ENCODE measurements around the gene PLEKHO2. TPM values are rescaled to one million over a fixed set of nuclear protein-coding genes. Genes with fewer than 3 reads are reported as not detected.
A peak's percentile ranks its signal among the peaks of the same experiment; 100 is the strongest.

Gene PLEKHO2
- total RNA-seq, 5 donors from 2014 or later (not counting 1 experiment from before 2014, with no cell fraction given): 9.2 to 22.7 (median 17.1) TPM

DNA sequence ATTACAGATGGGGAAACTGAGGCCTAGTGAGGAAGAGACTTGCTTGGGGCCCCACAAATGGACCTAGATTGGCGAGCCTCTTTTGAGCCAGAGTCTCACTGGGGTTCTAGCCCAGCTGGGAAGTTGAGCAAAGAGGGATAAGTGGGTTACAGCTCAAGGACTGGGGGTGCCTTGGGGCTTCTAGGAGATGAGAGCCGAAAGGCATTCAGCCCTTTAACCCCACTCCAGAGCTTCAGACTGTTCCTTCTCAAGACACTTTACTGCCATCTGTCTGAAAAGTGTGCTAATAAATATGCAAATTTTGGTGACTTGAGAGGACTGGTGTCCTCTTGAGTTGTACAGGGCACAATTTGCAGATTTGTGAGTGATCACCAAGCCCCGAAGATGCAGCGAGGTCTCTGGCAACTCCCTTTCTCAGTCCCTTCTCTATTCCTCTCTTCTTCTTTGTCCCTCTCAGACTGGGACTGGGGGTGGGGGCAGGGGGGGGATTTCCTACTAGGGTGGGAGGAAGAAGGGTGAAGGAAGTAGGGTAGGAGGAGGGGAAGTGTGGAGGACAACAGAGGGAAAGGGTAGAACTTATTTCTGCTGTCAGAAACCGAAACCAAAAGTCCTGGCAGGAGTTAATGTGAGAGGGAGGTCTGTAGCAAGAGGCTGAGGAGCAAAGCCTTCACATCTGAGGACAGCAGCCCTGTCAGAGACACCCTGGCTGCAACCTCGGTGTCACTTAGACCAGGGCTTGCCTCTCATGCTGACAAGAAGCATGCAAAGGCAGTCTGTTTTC, 53.8 kb downstream of the PLEKHO2 start:
- peaks cover 52 to 71% of the 10 kb centered on the region in 2 experiments for H3K4me1 ChIP-seq (ENCODE audit: control insufficient read depth in 1 of 2, extremely low read depth in 1 of 2, insufficient read depth in 2 of 2, low read length in 2 of 2)

DNA sequence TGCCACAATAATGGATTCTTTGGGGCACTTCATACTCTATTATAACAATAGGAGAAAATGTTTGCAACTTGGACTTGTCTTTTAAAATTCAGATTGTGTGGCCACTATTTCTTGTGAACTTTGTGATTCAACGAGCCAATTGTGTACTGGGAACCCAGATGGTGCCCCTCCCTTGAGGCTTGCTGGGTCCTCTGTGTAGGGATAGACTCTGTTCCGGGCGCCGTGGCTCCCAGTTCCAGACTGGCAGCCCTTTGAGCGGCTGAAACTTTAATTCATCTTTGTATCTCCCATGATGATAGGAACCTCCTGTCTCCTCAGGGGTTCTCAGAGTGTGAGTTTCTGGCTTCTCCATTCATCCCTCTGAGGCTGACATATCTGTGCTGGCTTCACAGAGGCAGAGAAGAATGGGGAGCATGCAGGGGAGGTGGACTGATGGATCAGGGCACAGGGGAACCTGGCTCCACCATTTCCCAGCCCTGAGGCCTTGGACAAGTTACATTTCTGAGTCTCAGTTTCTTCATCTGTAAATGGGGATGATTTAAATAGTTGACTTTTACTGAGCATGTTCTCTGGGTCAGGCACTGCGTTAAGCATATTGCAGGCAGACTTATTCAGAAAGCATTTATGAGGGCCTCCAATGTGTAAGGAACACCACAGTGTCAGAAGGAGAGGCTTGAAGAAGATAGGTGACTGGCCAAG, 54.8 kb downstream of the PLEKHO2 start:
- ChIA-PET POLR2A (interaction anchor here in 1 of 2 donors (0.6 kb wide), 1 partner anchor 74 kb away, joined by 3 read pairs; no protein-coding TSS in a partner anchor), CTCF (interaction anchor here in 1 of 2 donors (0.6 kb wide), 1 partner anchor 76 kb away, joined by 3 read pairs; no protein-coding TSS in a partner anchor)
- Histone ChIP-seq H3K27ac (ENCODE audit: low read length) (peak overlapping the region; percentile 82), H3K4me3 (ENCODE audit: control insufficient read depth in 1 of 2, extremely low read depth in 1 of 2, low read length in 1 of 2) (no peak overlapping the region), H3K27me3 (replicated peaks in 1 of 2; ENCODE audit: control insufficient read depth in 2 of 2, extremely low read depth in 1 of 2, insufficient read depth in 2 of 2, low read length in 1 of 2) (no peaks in the 10 kb centered on the region), H3K9me3 (no peaks in the 10 kb centered on the region), H3K36me3 (ENCODE audit: control insufficient read depth in 2 of 2, extremely low read depth in 1 of 2, insufficient read depth in 1 of 2, low read length in 1 of 2) (peaks cover 0 to 3% of the 10 kb centered on the region in 2 donors), H3K4me1 (ENCODE audit: control insufficient read depth in 1 of 2, extremely low read depth in 1 of 2, insufficient read depth in 2 of 2, low read length in 2 of 2) (peaks cover 45 to 65% of the 10 kb centered on the region in 2 experiments)
- DNase-seq (no peak), ATAC-seq (replicated peaks in 1 of 4) (no peak)
- 92% methylated on average over 2 of the region's 6 CpGs for WGBS (ENCODE audit: insufficient coverage)
- H3K4me1 Mint-ChIP-seq: peaks cover 60 to 74% (median 66%) of the 10 kb centered on the region in 3 donors
- peaks cover 0 to 7% (median 2%) of the 10 kb centered on the region in 3 donors for H3K9me3 Mint-ChIP-seq
- H3K4me3 Mint-ChIP-seq: peak overlapping the region; percentile 81 to 97 (median 82)
- H3K27me3 Mint-ChIP-seq: no peaks in the 10 kb centered on the region
- H3K36me3 Mint-ChIP-seq: peaks cover 11% of the 10 kb centered on the region
- H3K27ac Mint-ChIP-seq: peak overlapping the region; percentile 97

More for the DNA sequence above, 53.8 kb downstream of the PLEKHO2 start:
- ChIA-PET POLR2A (interaction anchor here in 1 of 2 donors (0.5 to 1.6 kb wide), 2 partner anchors 55 to 428 kb away, joined by 3 to 7 read pairs; no protein-coding TSS in a partner anchor), CTCF (interaction anchor here (0.5 to 2.9 kb wide), 15 partner anchors 14 to 195 kb away, joined by 3 to 42 read pairs (median 5); partner anchors contain the start of gene PIF1 (in 1 of the 2))
- H3K4me1 Mint-ChIP-seq: peaks cover 66 to 79% (median 72%) of the 10 kb centered on the region in 3 donors
- ATAC-seq (replicated peaks in 1 of 4): peak in 2 of 4 experiments; percentile 3 to 4
- Histone ChIP-seq H3K27me3 (replicated peaks in 1 of 2; ENCODE audit: control insufficient read depth in 2 of 2, extremely low read depth in 1 of 2, insufficient read depth in 2 of 2, low read length in 1 of 2) (no peaks in the 10 kb centered on the region), H3K36me3 (ENCODE audit: control insufficient read depth in 2 of 2, extremely low read depth in 1 of 2, insufficient read depth in 1 of 2, low read length in 1 of 2) (peaks cover 0 to 3% of the 10 kb centered on the region in 2 donors), H3K4me3 (ENCODE audit: control insufficient read depth in 1 of 2, extremely low read depth in 1 of 2, low read length in 1 of 2) (peak overlapping the region; percentile 48 to 51), H3K9me3 (no peaks in the 10 kb centered on the region), H3K27ac (ENCODE audit: low read length) (peak overlapping the region; percentile 82)
- peak overlapping the region; percentile 81 to 97 (median 82) for H3K4me3 Mint-ChIP-seq
- no peaks in the 10 kb centered on the region for H3K9me3 Mint-ChIP-seq
- peak in 16 of 35 experiments; percentile 8 to 72 (median 24) for DNase-seq
- 4% methylated on average over 3 of the region's 6 CpGs for WGBS (ENCODE audit: insufficient coverage)
- H3K27ac Mint-ChIP-seq: peak overlapping the region; percentile 97
- no peaks in the 10 kb centered on the region for H3K27me3 Mint-ChIP-seq
- peaks cover 5% of the 10 kb centered on the region for H3K36me3 Mint-ChIP-seq

DNA sequence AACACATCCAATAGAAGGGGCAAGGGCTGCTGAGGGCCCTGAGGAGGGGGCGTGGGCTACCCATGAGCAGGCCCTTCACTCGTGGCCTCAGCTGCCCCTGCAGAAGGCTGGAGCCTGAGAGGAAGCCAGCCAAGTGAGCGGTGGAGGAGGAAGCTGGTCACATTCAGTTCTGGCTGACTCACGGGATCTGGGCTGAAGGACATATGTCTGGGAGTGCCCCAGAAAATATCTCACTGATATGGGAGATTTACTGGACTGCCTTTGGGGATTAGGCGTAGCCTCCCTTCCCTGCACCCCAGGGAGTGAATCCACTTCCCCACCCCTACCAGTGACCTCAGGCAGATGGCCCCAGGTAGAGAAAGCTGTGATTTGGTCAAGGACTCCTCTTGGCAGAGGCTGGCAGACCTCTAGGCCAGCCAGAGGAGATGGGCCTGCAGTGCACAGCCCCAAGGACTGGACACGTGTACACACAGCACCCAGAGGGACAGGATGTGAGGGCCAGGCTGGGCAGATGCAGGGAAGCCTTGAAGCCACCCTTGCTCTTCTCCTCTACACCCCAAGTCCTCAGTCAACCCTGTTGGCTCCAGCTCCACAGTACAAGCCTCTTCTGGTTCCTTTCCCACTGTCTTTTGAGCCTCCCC, 55.8 kb downstream of the PLEKHO2 start:
- POLR2A ChIA-PET: no interaction called here

DNA sequence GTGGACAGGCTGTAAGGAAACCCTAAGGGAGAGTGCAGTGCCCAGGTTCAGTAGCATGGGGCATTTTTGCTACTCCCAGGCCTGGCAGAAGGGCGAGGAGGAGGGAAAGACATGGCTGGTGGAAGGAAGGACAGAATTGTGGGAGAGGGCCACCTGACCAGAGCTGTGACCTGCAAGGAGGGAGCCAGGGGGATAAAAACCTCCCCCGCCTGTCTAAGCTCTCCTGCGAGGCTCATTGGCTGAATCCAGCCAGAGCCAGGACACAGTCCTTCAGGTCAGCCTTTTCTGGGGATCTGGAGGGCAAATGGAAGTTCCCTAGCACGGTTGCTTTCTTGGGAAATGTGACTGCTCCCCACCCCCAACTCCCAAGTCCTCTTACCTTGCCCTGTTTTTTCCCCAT, 56.7 kb downstream of the PLEKHO2 start:
- CTCF ChIA-PET: no interaction called here
- Mint-ChIP-seq H3K27ac (peak overlapping the region; percentile 66 to 97), H3K27me3 (no peaks in the 10 kb centered on the region), H3K4me3 (no peak overlapping the region), H3K36me3 (peaks cover 11% of the 10 kb centered on the region), H3K9me3 (peaks cover 0 to 7% (median 2%) of the 10 kb centered on the region in 3 donors), H3K4me1 (peaks cover 60 to 73% (median 66%) of the 10 kb centered on the region in 3 donors)
- 90% methylated on average over 3 of the region's 4 CpGs for WGBS (ENCODE audit: insufficient coverage)
- no peaks in the 10 kb centered on the region for H3K27me3 ChIP-seq (replicated peaks in 1 of 2; ENCODE audit: control insufficient read depth in 2 of 2, extremely low read depth in 1 of 2, insufficient read depth in 2 of 2, low read length in 1 of 2)
- POLR2A ChIA-PET: interaction anchor here in 1 of 2 donors (0.7 kb wide), 1 partner anchor 391 kb away, joined by 3 read pairs; no protein-coding TSS in a partner anchor
- no peak overlapping the region for H3K27ac ChIP-seq (ENCODE audit: low read length)
- no peak for ATAC-seq (replicated peaks in 1 of 4)
- no peak for DNase-seq
- H3K9me3 ChIP-seq: no peaks in the 10 kb centered on the region
- peaks cover 38 to 62% of the 10 kb centered on the region in 2 experiments for H3K4me1 ChIP-seq (ENCODE audit: control insufficient read depth in 1 of 2, extremely low read depth in 1 of 2, insufficient read depth in 2 of 2, low read length in 2 of 2)
- H3K4me3 ChIP-seq (ENCODE audit: control insufficient read depth in 1 of 2, extremely low read depth in 1 of 2, low read length in 1 of 2): no peak overlapping the region
- H3K36me3 ChIP-seq (ENCODE audit: control insufficient read depth in 2 of 2, extremely low read depth in 1 of 2, insufficient read depth in 1 of 2, low read length in 1 of 2): peaks cover 0 to 3% of the 10 kb centered on the region in 2 donors

More for the DNA sequence above, 55.8 kb downstream of the PLEKHO2 start:
- no peak overlapping the region for H3K4me3 ChIP-seq (ENCODE audit: control insufficient read depth in 1 of 2, extremely low read depth in 1 of 2, low read length in 1 of 2)
- 93% methylated on average over 3 of the region's 6 CpGs for WGBS (ENCODE audit: insufficient coverage)
- H3K27ac ChIP-seq (ENCODE audit: low read length): no peak overlapping the region
- Mint-ChIP-seq H3K36me3 (peaks cover 11% of the 10 kb centered on the region), H3K27me3 (no peaks in the 10 kb centered on the region), H3K27ac (peak overlapping the region; percentile 66 to 97), H3K4me1 (peaks cover 60 to 73% (median 66%) of the 10 kb centered on the region in 3 donors), H3K9me3 (peaks cover 0 to 7% (median 2%) of the 10 kb centered on the region in 3 donors), H3K4me3 (peak overlapping the region in 1 of 3 donors; percentile 21)
- H3K27me3 ChIP-seq (replicated peaks in 1 of 2; ENCODE audit: control insufficient read depth in 2 of 2, extremely low read depth in 1 of 2, insufficient read depth in 2 of 2, low read length in 1 of 2): no peaks in the 10 kb centered on the region
- H3K36me3 ChIP-seq (ENCODE audit: control insufficient read depth in 2 of 2, extremely low read depth in 1 of 2, insufficient read depth in 1 of 2, low read length in 1 of 2): peaks cover 0 to 3% of the 10 kb centered on the region in 2 donors
- DNase-seq (no peak), ATAC-seq (replicated peaks in 1 of 4) (no peak)
- no peaks in the 10 kb centered on the region for H3K9me3 ChIP-seq
- H3K4me1 ChIP-seq (ENCODE audit: control insufficient read depth in 1 of 2, extremely low read depth in 1 of 2, insufficient read depth in 2 of 2, low read length in 2 of 2): peaks cover 41 to 63% of the 10 kb centered on the region in 2 experiments
- CTCF ChIA-PET: no interaction called here

- H3K27ac Mint-ChIP-seq: peak overlapping the region in 1 of 2 donors; percentile 58
- ATAC-seq (replicated peaks in 1 of 4): no peak
- peaks cover 15 to 53% of the 10 kb centered on the region in 2 experiments for H3K4me1 ChIP-seq (ENCODE audit: control insufficient read depth in 1 of 2, extremely low read depth in 1 of 2, insufficient read depth in 2 of 2, low read length in 2 of 2)
These were observed 59.4 kb downstream of the PLEKHO2 start for GRCh38 chr15:64901141-64901540.

More at GRCh38 chr15:64901141-64901540, 59.4 kb downstream of the PLEKHO2 start:
- H3K27ac ChIP-seq (ENCODE audit: low read length): no peak overlapping the region
- Mint-ChIP-seq H3K36me3 (peaks cover 11% of the 10 kb centered on the region), H3K4me3 (no peak overlapping the region), H3K4me1 (peaks cover 49 to 65% (median 61%) of the 10 kb centered on the region in 3 donors), H3K27me3 (no peaks in the 10 kb centered on the region), H3K9me3 (peaks cover 0 to 7% (median 2%) of the 10 kb centered on the region in 3 donors)
- ChIA-PET POLR2A (interaction anchor here in 1 of 2 donors (0.7 kb wide), 1 partner anchor 12 kb away, joined by 7 read pairs; no protein-coding TSS in a partner anchor), CTCF (interaction anchor here in 1 of 2 donors (0.8 to 1.1 kb wide), 3 partner anchors 64 to 168 kb away, joined by 3 to 4 read pairs (median 4); no protein-coding TSS in a partner anchor)
- no peak overlapping the region for H3K4me3 ChIP-seq (ENCODE audit: control insufficient read depth in 1 of 2, extremely low read depth in 1 of 2, low read length in 1 of 2)
- peaks cover 0 to 3% of the 10 kb centered on the region in 2 donors for H3K36me3 ChIP-seq (ENCODE audit: control insufficient read depth in 2 of 2, extremely low read depth in 1 of 2, insufficient read depth in 1 of 2, low read length in 1 of 2)
- peak in 1 of 35 experiments; percentile 18 for DNase-seq
- H3K27me3 ChIP-seq (replicated peaks in 1 of 2; ENCODE audit: control insufficient read depth in 2 of 2, extremely low read depth in 1 of 2, insufficient read depth in 2 of 2, low read length in 1 of 2): no peaks in the 10 kb centered on the region
- 86% methylated on average over 2 of the region's 5 CpGs for WGBS (ENCODE audit: insufficient coverage)
- no peaks in the 10 kb centered on the region for H3K9me3 ChIP-seq

All from T-cell (primary cell).